Sigmoid colon (tissue), 7 donors: Measurements from ENCODE around the gene LARP6. TPM values are rescaled to one million over a fixed set of nuclear protein-coding genes. Genes with fewer than 3 reads are reported as not detected.

ENCODE experiments used
- DNase-seq: peaks from one replicate; pipeline ENCODE4 v3.0.0-alpha.2; 2019
- H3K27ac ChIP-seq, 4 donors: fragments of 200-600 bp; sonication (generic); one replicate each; pipeline ENCODE4 v1.5.1; 2016 to 2019; ENCODE audit warnings: mild to moderate bottlenecking in 1 of 4
- H3K27me3 ChIP-seq, 3 donors: fragments of 200-600 bp; sonication (generic); one replicate each; pipeline ENCODE4 v1.5.1; 2019; ENCODE audit warnings: mild to moderate bottlenecking in 1 of 3
- H3K36me3 ChIP-seq, 4 donors: fragments of 200-600 bp; sonication (generic); one replicate each; pipeline ENCODE4 v1.5.1; 2016 to 2019
- H3K4me1 ChIP-seq, 4 donors: fragments of 200-600 bp; sonication (generic); one replicate each; pipeline ENCODE4 v1.5.1; 2017 to 2019
- H3K4me3 ChIP-seq, 4 donors: fragments of 200-600 bp; sonication (generic); one replicate each; pipeline ENCODE4 v1.5.1; 2017 to 2019; ENCODE audit warnings: mild to moderate bottlenecking in 2 of 4, moderate library complexity in 1 of 4
- H3K9me3 ChIP-seq, 4 donors: fragments of 200-600 bp in 3 of 4; sonication (generic) in 3 of 4; one replicate each; pipeline versions ENCODE4 v1.5.1 to v1.6.1; 2013 to 2019
- CTCF ChIP-seq, 4 experiments: fragments of 450-650 bp in 3 of 4; fragments of 200-600 bp in 1 of 4; IDR thresholded peaks; one replicate each; pipeline ENCODE4 v1.5.1; 2016 to 2019; ENCODE audit warnings: antibody characterized with exemption in 4 of 4, mild to moderate bottlenecking in 3 of 4, moderate library complexity in 2 of 4
- EP300 ChIP-seq, 4 donors: sonication (generic); formaldehyde crosslinking; IDR thresholded peaks; one replicate each; pipeline ENCODE4 v1.6.1; 2017; ENCODE audit warnings: antibody characterized with exemption in 4 of 4
- POLR2A ChIP-seq, 2 donors: fragments of 450-650 bp; IDR thresholded peaks; one replicate each; pipeline ENCODE4 v1.6.1; 2016; ENCODE audit warnings: antibody characterized with exemption in 2 of 2, mild to moderate bottlenecking in 2 of 2, moderate library complexity in 2 of 2
- POLR2AphosphoS5 ChIP-seq, 4 donors: sonication (generic); formaldehyde crosslinking; IDR thresholded peaks; one replicate each; pipeline ENCODE4 v1.6.1; 2017; ENCODE audit warnings: antibody characterized with exemption in 4 of 4
- WGBS, 2 donors: extraction: QIAGEN DNeasy Blood & Tissue Kit; methylation state at CpG; one replicate each; pipeline ENCODE4 v1.1.7; 2013; 5-methylcytosine and 5-hydroxymethylcytosine counted together
- intact Hi-C: fragments of 100-400 bp; cut with DNase I; formaldehyde crosslinking; loops from one replicate; pipeline ENCODE4 v1.15.1; 2023
- polyA plus RNA-seq, 3 donors: library from polyadenylated mRNA; stranded (reverse); fragments of 200-250 nt; gene quantifications; one replicate each; pipeline ENCODE4 v1.2.3, GENCODE V29; 2013
- total RNA-seq, 4 donors: library from RNA; depleted of rRNA; stranded (reverse); fragments of >200 nt; gene quantifications; one replicate each; pipeline ENCODE4 v1.1.0, GENCODE V29; 2016
- donor health status: healthy with polysubstance abuse.
- donor health status: Bipolar disorder and iron deficiency.
- donor health status: healthy.

Gene LARP6
- total and polyA plus RNA-seq, 7 donors = 1.2 to 26.6 (median 13.7) TPM

DNA sequence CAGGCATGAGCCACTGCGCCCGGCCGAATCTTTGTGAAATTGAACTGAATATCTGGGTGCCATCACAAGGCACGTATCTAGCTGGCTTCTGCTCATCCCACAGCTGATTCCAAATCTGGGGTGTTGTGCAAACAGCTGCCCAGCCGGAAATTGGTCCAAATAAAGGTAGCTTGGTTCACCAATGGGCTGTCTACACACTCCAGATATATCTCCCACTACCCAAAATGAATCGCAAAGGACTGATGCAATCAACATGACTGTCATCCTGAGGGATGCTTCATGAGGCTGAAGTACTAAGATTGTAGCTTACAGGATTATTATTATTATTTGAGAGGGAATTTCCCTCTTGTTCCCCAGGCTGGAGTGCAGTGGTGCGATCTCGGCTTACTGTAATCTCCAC is 28.1 kb downstream of the LARP6 start:
- TF ChIP-seq POLR2AphosphoS5 (IDR thresholded peaks at IDR 0.05) (no peak), EP300 (IDR thresholded peaks at IDR 0.05) (no peak), POLR2A (IDR thresholded peaks at IDR 0.05) (no peak), CTCF (IDR thresholded peaks at IDR 0.05) (no peak)
- 91 to 94% methylated on average over 8 of the region's 8 CpGs for WGBS, 2 donors
- H3K4me3 ChIP-seq = no peak overlapping the region
- peaks cover 0 to 5% (median 0%) of the 10 kb centered on the region in 4 donors for H3K4me1 ChIP-seq
- no peak for DNase-seq
- no peaks in the 10 kb centered on the region for H3K27me3 ChIP-seq
- H3K27ac ChIP-seq = peak overlapping the region in 1 of 4 donors; percentile 11
- H3K36me3 ChIP-seq = no peaks in the 10 kb centered on the region
- intact Hi-C loops = loop anchor here (2.0 kb wide), 1 partner anchor 49 kb away; no protein-coding TSS in a partner anchor
- H3K9me3 ChIP-seq = no peaks in the 10 kb centered on the region

DNA sequence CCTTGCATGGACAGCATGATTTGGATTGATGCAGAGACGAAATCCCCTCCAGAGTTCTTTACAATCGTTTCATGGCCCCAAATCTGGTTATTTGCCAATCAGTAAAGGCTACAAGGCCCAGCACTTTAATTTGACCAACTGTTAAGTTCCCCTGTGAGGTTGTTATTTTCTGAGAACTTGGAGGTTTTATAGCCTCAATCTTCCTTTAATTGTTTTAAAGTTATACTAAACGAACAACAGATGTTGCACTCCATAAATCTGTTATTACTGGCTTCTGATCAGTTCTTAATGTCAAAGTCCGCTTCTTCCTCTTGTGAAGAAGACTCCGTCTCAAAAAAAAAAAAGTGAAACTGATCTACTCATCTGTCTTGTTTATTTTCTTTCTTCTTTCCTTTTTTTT is 30.8 kb downstream of the LARP6 start:
- no peak overlapping the region for H3K27ac ChIP-seq
- H3K27me3 ChIP-seq = no peaks in the 10 kb centered on the region
- H3K4me3 ChIP-seq = no peak overlapping the region
- TF ChIP-seq CTCF (IDR thresholded peaks at IDR 0.05) = no peak
- TF ChIP-seq EP300 (IDR thresholded peaks at IDR 0.05) = no peak
- no peak for TF ChIP-seq POLR2AphosphoS5 (IDR thresholded peaks at IDR 0.05)
- no peak for TF ChIP-seq POLR2A (IDR thresholded peaks at IDR 0.05)
- no peaks in the 10 kb centered on the region for H3K36me3 ChIP-seq
- no peaks in the 10 kb centered on the region for H3K9me3 ChIP-seq
- peaks cover 0 to 5% (median 0%) of the 10 kb centered on the region in 4 donors for H3K4me1 ChIP-seq
- no peak for DNase-seq
- intact Hi-C loops = no loop called here
- 12 to 52% methylated on average over 5 of the region's 5 CpGs for WGBS, 2 donors

GRCh38 chr15:70820214-70820613 is 33.7 kb downstream of the LARP6 start:
- TF ChIP-seq POLR2A (IDR thresholded peaks at IDR 0.05) (no peak), EP300 (IDR thresholded peaks at IDR 0.05) (no peak), POLR2AphosphoS5 (IDR thresholded peaks at IDR 0.05) (no peak), CTCF (IDR thresholded peaks at IDR 0.05) (no peak)
- DNase-seq = no peak

DNA sequence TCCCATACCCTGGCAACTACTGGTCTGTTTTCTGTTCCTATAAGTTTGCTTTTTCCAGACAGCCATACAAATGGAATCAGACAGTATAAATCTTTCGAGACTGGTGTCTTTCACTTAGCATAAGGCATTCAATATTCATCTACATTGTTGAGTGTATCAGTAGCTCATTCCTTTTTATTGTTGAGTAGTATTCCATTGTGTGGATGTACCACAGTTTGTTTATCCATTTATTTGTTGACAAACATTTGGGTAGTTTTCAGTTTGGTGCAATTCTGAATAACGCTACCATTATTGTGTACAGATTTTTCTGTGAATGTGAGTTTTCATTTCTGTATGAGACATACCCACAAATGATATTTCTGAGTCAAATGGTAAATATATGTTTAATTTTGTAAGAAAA is 35.4 kb downstream of the LARP6 start:
- Histone ChIP-seq H3K27me3 (no peaks in the 10 kb centered on the region), H3K4me3 (no peak overlapping the region), H3K9me3 (no peaks in the 10 kb centered on the region), H3K36me3 (no peaks in the 10 kb centered on the region), H3K27ac (no peak overlapping the region), H3K4me1 (no peaks in the 10 kb centered on the region)
- DNase-seq = no peak
- no peak for TF ChIP-seq POLR2A (IDR thresholded peaks at IDR 0.05)
- intact Hi-C loops = no loop called here
- WGBS, 2 donors = 95 to 97% methylated on average over 2 of the region's 2 CpGs

More at GRCh38 chr15:70820214-70820613, 33.7 kb downstream of the LARP6 start:
- H3K36me3 ChIP-seq = no peaks in the 10 kb centered on the region
- peaks cover 0 to under 1% (median 0%) of the 10 kb centered on the region in 4 donors for H3K4me1 ChIP-seq
- no peak overlapping the region for H3K27ac ChIP-seq
- intact Hi-C loops = no loop called here
- no peaks in the 10 kb centered on the region for H3K9me3 ChIP-seq
- no peak overlapping the region for H3K4me3 ChIP-seq
- no peaks in the 10 kb centered on the region for H3K27me3 ChIP-seq

DNA sequence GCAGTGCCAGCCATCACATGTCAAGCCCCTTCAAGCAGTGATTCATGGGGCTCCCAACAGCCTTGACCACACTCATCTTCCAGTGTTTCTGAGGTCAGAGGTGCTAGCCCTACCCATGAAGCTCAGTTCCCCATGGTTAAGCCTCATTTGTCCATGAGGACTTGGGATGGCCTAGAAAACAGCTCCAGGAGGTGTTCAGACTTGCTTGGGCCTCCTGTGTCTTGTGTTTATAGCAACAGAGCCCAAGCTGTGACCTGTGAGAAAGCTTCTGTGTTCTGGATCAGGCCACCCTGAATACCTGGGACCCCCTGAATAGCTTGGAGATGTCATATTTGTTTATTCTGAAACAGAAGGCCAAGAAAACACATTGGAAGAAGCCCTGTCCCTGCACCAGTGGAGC is 36.7 kb downstream of the LARP6 start:
- H3K4me1 ChIP-seq = no peaks in the 10 kb centered on the region
- intact Hi-C loops = no loop called here
- no peak overlapping the region for H3K4me3 ChIP-seq
- TF ChIP-seq POLR2A (IDR thresholded peaks at IDR 0.05) = no peak
- TF ChIP-seq POLR2AphosphoS5 (IDR thresholded peaks at IDR 0.05) = no peak
- TF ChIP-seq CTCF (IDR thresholded peaks at IDR 0.05) = no peak
- TF ChIP-seq EP300 (IDR thresholded peaks at IDR 0.05) = no peak
- H3K27ac ChIP-seq = no peak overlapping the region
- H3K9me3 ChIP-seq = no peaks in the 10 kb centered on the region
- no peaks in the 10 kb centered on the region for H3K27me3 ChIP-seq
- H3K36me3 ChIP-seq = no peaks in the 10 kb centered on the region
- no peak for DNase-seq
